HepG2 (cell line): ENCODE measurements around the gene KRTAP5-1. TPM values are rescaled to one million over a fixed set of nuclear protein-coding genes. Genes with fewer than 3 reads are reported as not detected.

Experiments
- CEBPZ ChIP-seq: IDR thresholded peaks from 2 replicates; pipeline ENCODE4 v1.6.1; 2012; ENCODE audit warnings: low read length, improper control_type of control experiment
- DRAP1 ChIP-seq: IDR thresholded peaks from 2 replicates; pipeline ENCODE4 v1.6.1; 2016; ENCODE audit warnings: missing genetic modification reagents, missing compliant biosample characterization
- FOXJ3 ChIP-seq: sonication (generic); formaldehyde crosslinking; IDR thresholded peaks from 2 replicates; pipeline ENCODE4 v1.4.0; 2020; ENCODE audit warnings: missing genetic modification reagents, mild to moderate bottlenecking, borderline replicate concordance
- HNRNPUL1 ChIP-seq: fragments of 200-400 bp; formaldehyde crosslinking; IDR thresholded peaks from 2 replicates; pipeline ENCODE4 v1.6.1; 2017; ENCODE audit warnings: low read depth, mild to moderate bottlenecking, low read length, moderate library complexity
- HOMEZ ChIP-seq: IDR thresholded peaks from 2 replicates; pipeline ENCODE4 v1.6.1; 2016; ENCODE audit warnings: low read depth
- MTA1 ChIP-seq: sonication (generic); formaldehyde crosslinking; IDR thresholded peaks from 2 replicates; pipeline ENCODE4 v1.4.0; 2020; ENCODE audit warnings: missing genetic modification reagents, mild to moderate bottlenecking, borderline replicate concordance
- PAF1 ChIP-seq: IDR thresholded peaks from 2 replicates; pipeline ENCODE4 v1.6.1; 2016; ENCODE audit warnings: missing genetic modification reagents, missing compliant biosample characterization
- TBX2 ChIP-seq: sonication (generic); formaldehyde crosslinking; IDR thresholded peaks from 2 replicates; pipeline ENCODE4 v1.5.0; 2020; ENCODE audit warnings: missing genetic modification reagents, mild to moderate bottlenecking, borderline replicate concordance
- TRAFD1 ChIP-seq: sonication (generic); formaldehyde crosslinking; IDR thresholded peaks from 2 replicates; pipeline ENCODE4 v1.5.1; 2020; ENCODE audit warnings: missing genetic modification reagents, mild to moderate bottlenecking, borderline replicate concordance
- U2AF1 ChIP-seq: fragments of 200-400 bp; formaldehyde crosslinking; optimal IDR thresholded peaks from 2 replicates; pipeline ENCODE3; 2017; ENCODE audit warnings: mild to moderate bottlenecking, low read depth, low read length
- ZBTB10 ChIP-seq: sonication (generic); formaldehyde crosslinking; IDR thresholded peaks from 2 replicates; pipeline ENCODE4 v1.4.0; 2020; ENCODE audit warnings: missing genetic modification reagents, borderline replicate concordance
- ZMAT5 ChIP-seq: sonication (generic); formaldehyde crosslinking; IDR thresholded peaks from 2 replicates; pipeline ENCODE4 v1.5.0; 2020; ENCODE audit warnings: mild to moderate bottlenecking, low read depth, missing genetic modification reagents, borderline replicate concordance
- ZNF317 ChIP-seq: sonication (generic); formaldehyde crosslinking; IDR thresholded peaks from 2 replicates; pipeline ENCODE4 v1.5.0; 2020; ENCODE audit warnings: mild to moderate bottlenecking, missing genetic modification reagents
- ZNF562 ChIP-seq: sonication (generic); formaldehyde crosslinking; IDR thresholded peaks from 2 replicates; pipeline ENCODE4 v1.8.0; 2022; ENCODE audit warnings: missing genetic modification reagents, borderline replicate concordance
- ZNF724P ChIP-seq: sonication (generic); formaldehyde crosslinking; IDR thresholded peaks from 2 replicates; pipeline ENCODE4 v1.8.0; 2022; ENCODE audit warnings: missing genetic modification reagents, borderline replicate concordance
- ZNF784 ChIP-seq: sonication (generic); formaldehyde crosslinking; IDR thresholded peaks from 2 replicates; pipeline ENCODE4 v1.5.1; 2020; ENCODE audit warnings: missing genetic modification reagents, mild to moderate bottlenecking, borderline replicate concordance
- ZSCAN22 ChIP-seq: sonication (generic); formaldehyde crosslinking; IDR thresholded peaks from 2 replicates; pipeline ENCODE4 v1.4.0; 2020; ENCODE audit warnings: mild to moderate bottlenecking, missing genetic modification reagents
- polyA plus RNA-seq, 8 experiments: library from polyadenylated mRNA; depleted of rRNA in 3 of 8; stranded (reverse) in 7 of 8; unstranded in 1 of 8; fragments of >200 nt; fragmentation: Illumina TruSeq in 4 of 8; extraction: Trizol in 4 of 8; gene quantifications; 2 replicates each; pipeline versions ENCODE4 v1.2.1 to v1.2.3, GENCODE V29; 2011 to 2016; ENCODE audit warnings: low read depth in 4 of 8, missing spikeins in 1 of 8, mixed read lengths in 1 of 8; ENCODE audit not compliant: insufficient read depth in 1 of 8
- total RNA-seq, 5 experiments: library from RNA; depleted of rRNA; stranded (reverse); fragments of >200 nt; fragmentation: Illumina TruSeq; extraction: Trizol; gene quantifications; 2 replicates each; pipeline ENCODE4 v1.2.3, GENCODE V29; 2016; ENCODE audit warnings: low read depth in 1 of 5

The KRTAP5-1 gene
- total and polyA plus RNA-seq, 2 of the 13 experiments (the other 11 are each of a cell fraction or from before 2014, with no cell fraction given): not detected

GRCh38 chr11:1628506-1629325, 43.6 kb upstream of the KRTAP5-1 start (continued):
- peak; percentile 92 for TF ChIP-seq ZSCAN22 (CRISPR knock-in tag)
- TF ChIP-seq HOMEZ (CRISPR knock-in tag): no peak
- no peak for TF ChIP-seq ZNF317 (CRISPR knock-in tag)
- no peak for TF ChIP-seq HNRNPUL1
- TF ChIP-seq MTA1 (CRISPR knock-in tag): no peak
- TF ChIP-seq TRAFD1 (CRISPR knock-in tag): 0 out of 2 replicates have a peak, but pooled peaks have one; percentile 28
- no peak for TF ChIP-seq ZBTB10 (CRISPR knock-in tag)
- no peak for TF ChIP-seq ZNF562 (CRISPR knock-in tag)
- TF ChIP-seq CEBPZ: no peak
- TF ChIP-seq ZNF724P (CRISPR knock-in tag): no peak
- TF ChIP-seq TBX2: no peak
- TF ChIP-seq U2AF1: no peak
- TF ChIP-seq ZNF784 (CRISPR knock-in tag): no peak
- no peak for TF ChIP-seq PAF1 (CRISPR knock-in tag)
- TF ChIP-seq DRAP1: no peak
- TF ChIP-seq FOXJ3: no peak
- no peak for TF ChIP-seq ZMAT5 (CRISPR knock-in tag)
